Measurements from ENCODE around the gene TXNDC17.

DNA sequence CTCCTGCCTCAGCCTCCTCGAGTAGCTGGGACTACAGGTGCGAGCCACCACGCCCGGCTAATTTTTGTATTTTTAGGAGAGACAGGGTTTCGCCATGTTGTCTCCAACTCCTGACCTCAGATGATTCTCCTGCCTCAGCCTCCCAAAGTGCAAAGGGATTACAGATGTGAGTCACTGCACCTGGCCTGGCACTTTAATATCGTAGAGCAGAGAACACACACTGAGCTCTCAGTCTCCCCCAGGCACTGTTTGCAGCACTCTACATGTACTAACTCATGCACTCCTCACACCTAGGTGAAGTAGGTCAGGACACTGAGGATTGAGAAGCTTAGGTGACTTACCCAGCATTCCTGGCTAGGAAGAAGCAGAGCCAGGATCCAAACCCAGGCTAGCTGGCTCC is 25.7 kb downstream of the TXNDC17 start:
- TF ChIP-seq, protein P1, sequence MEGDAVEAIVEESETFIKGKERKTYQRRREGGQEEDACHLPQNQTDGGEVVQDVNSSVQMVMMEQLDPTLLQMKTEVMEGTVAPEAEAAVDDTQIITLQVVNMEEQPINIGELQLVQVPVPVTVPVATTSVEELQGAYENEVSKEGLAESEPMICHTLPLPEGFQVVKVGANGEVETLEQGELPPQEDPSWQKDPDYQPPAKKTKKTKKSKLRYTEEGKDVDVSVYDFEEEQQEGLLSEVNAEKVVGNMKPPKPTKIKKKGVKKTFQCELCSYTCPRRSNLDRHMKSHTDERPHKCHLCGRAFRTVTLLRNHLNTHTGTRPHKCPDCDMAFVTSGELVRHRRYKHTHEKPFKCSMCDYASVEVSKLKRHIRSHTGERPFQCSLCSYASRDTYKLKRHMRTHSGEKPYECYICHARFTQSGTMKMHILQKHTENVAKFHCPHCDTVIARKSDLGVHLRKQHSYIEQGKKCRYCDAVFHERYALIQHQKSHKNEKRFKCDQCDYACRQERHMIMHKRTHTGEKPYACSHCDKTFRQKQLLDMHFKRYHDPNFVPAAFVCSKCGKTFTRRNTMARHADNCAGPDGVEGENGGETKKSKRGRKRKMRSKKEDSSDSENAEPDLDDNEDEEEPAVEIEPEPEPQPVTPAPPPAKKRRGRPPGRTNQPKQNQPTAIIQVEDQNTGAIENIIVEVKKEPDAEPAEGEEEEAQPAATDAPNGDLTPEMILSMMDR (IDR thresholded peaks at IDR 0.05; ENCODE audit: low read depth, low read length) = no peak
- TF ChIP-seq POLR2A (IDR thresholded peaks at IDR 0.05; ENCODE audit: extremely low read depth, insufficient read length) = no peak
- TF ChIP-seq, protein P2, sequence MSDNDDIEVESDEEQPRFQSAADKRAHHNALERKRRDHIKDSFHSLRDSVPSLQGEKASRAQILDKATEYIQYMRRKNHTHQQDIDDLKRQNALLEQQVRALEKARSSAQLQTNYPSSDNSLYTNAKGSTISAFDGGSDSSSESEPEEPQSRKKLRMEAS (IDR thresholded peaks at IDR 0.05; ENCODE audit: low read depth, low read length) = no peak

Data from NB4 (cell line).